Stimulated activated memory B cell treated with anti-CD40 and anti-IgM and Interleukin-4, amounts not matched to agents 10 μg/mL and 1 μg/mL and 100 μg/mL, for 72 hours (primary cell): ENCODE data around the gene ANGPTL7.

Experiments used
- ATAC-seq: fragments of 150-1000 bp; cut with Tn5 transposase; 2 replicates; pipeline ENCODE4 v1.10.0; 2021
- H3K27ac Mint-ChIP-seq: one replicate; pipeline ENCODE4 v1.8.0; 2022; ENCODE audit warnings: mild to moderate bottlenecking, mixed read lengths
- H3K27me3 Mint-ChIP-seq: one replicate; pipeline ENCODE4 v1.8.0; 2022; ENCODE audit warnings: mixed read lengths
- H3K36me3 Mint-ChIP-seq: one replicate; pipeline ENCODE4 v1.8.0; 2022; ENCODE audit warnings: mixed read lengths
- H3K4me1 Mint-ChIP-seq: one replicate; pipeline ENCODE4 v1.8.0; 2022; ENCODE audit warnings: mixed read lengths
- H3K4me3 Mint-ChIP-seq: one replicate; pipeline ENCODE4 v1.8.0; 2022; ENCODE audit warnings: mild to moderate bottlenecking, moderate library complexity, mixed read lengths
- H3K9me3 Mint-ChIP-seq: one replicate; pipeline ENCODE4 v1.8.0; 2022; ENCODE audit warnings: mixed read lengths

ANGPTL7 gene, protein sequence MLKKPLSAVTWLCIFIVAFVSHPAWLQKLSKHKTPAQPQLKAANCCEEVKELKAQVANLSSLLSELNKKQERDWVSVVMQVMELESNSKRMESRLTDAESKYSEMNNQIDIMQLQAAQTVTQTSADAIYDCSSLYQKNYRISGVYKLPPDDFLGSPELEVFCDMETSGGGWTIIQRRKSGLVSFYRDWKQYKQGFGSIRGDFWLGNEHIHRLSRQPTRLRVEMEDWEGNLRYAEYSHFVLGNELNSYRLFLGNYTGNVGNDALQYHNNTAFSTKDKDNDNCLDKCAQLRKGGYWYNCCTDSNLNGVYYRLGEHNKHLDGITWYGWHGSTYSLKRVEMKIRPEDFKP

GRCh38 chr1:11188858-11189451, at the start of gene ANGPTL7:
ANGPTL7 (plus strand) TSS chr1:11189355; CDS start chr1:11189580, 225 bp downstream.
- Mint-ChIP-seq H3K27me3 (no peaks in the 10 kb centered on the region), H3K4me1 (no peaks in the 10 kb centered on the region), H3K9me3 (no peaks in the 10 kb centered on the region), H3K36me3 (peaks cover 40% of the 10 kb centered on the region), H3K4me3 (no peak within 1 kb of the TSS), H3K27ac (no peak within 1 kb of the TSS)
- ATAC-seq, result no peak

DNA sequence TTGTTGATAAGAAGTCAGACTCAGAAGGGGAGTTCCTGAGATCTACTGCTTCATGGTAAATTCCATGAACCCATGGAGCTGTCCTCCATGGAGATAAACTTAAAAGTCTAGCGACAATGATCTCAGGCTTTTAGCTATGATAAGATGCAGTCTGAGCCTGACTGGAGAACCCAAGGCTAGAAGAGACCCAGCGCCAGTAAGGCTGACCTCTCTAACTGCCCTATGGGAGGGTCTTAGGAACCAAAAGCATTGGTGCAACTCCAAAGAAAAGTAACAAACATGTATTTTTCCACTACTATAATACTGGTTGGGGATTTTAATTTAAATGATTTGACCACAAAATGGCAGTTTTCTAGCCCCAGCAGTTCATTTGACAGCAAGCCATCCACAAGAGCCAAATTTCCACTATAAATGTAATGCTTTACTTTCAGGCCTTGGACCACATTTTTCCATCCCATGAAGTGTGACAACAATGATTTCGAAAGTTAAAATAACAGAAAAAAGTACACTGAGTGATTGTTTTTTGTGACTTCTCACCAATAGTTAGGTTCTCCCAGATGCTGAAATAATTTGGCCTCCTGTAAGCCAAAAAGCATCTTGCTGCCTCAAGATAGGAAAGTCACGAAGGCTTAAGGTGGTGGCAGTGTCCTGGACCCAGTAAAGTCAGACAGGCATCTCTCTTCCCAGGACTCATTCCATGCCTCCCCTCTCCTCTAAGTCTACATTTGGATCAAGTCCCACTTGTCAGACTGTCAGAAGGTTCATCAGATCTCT, 46.4 kb upstream of the ANGPTL7 start:
- no peak for ATAC-seq
- H3K27ac Mint-ChIP-seq, result no peak overlapping the region
- no peaks in the 10 kb centered on the region for H3K9me3 Mint-ChIP-seq
- no peak overlapping the region for H3K4me3 Mint-ChIP-seq
- no peaks in the 10 kb centered on the region for H3K4me1 Mint-ChIP-seq
- no peaks in the 10 kb centered on the region for H3K27me3 Mint-ChIP-seq
- peaks cover 54% of the 10 kb centered on the region for H3K36me3 Mint-ChIP-seq

GRCh38 chr1:11143401-11143800, 45.8 kb upstream of the ANGPTL7 start:
- Mint-ChIP-seq H3K36me3 (peaks cover 58% of the 10 kb centered on the region), H3K27ac (no peak overlapping the region), H3K9me3 (no peaks in the 10 kb centered on the region), H3K27me3 (no peaks in the 10 kb centered on the region), H3K4me1 (no peaks in the 10 kb centered on the region), H3K4me3 (no peak overlapping the region)
- ATAC-seq, result no peak

GRCh38 chr1:11143907-11144306, 45.2 kb upstream of the ANGPTL7 start:
- Mint-ChIP-seq H3K27me3 (no peaks in the 10 kb centered on the region), H3K36me3 (peaks cover 54% of the 10 kb centered on the region), H3K4me3 (no peak overlapping the region), H3K27ac (no peak overlapping the region), H3K9me3 (no peaks in the 10 kb centered on the region), H3K4me1 (no peaks in the 10 kb centered on the region)
- ATAC-seq, result no peak

DNA sequence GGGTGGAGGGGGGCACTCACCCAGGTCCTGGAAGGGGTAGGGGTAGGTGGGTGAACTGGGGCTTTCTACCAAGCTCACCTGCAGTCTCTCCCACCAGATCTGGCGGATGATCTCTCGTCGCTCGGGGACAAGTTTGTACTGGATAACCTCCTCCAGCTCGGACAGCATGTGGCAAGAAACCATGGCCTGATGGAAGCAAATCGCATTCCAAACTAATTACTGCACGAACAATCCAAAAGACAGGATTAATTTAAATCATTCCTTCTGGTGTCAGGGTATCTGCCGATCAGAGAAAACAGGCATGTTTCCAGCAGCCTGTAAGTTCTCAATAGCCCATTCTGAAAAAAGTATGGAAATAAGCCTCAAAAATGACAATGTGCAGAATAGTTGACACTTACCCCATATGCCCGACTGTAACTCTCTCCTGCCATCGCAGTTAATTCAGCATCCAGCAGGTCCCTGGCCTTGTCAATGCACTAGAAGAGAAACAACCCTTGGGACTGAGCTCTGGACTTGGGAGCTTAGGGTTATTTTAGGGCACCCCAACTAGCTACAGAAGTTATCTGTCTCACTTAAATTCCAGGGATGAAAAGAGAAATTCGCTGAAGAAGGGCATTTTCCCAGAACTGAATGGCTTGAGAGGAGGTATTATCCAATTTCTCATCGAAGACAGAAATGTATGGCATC, 44.4 kb upstream of the ANGPTL7 start:
- Mint-ChIP-seq H3K9me3 (no peaks in the 10 kb centered on the region), H3K27ac (no peak overlapping the region), H3K27me3 (no peaks in the 10 kb centered on the region), H3K36me3 (peaks cover 57% of the 10 kb centered on the region), H3K4me3 (no peak overlapping the region), H3K4me1 (no peaks in the 10 kb centered on the region)
- no peak for ATAC-seq

- Mint-ChIP-seq H3K9me3 (no peaks in the 10 kb centered on the region), H3K27ac (no peak overlapping the region), H3K4me3 (no peak overlapping the region), H3K4me1 (no peaks in the 10 kb centered on the region), H3K27me3 (no peaks in the 10 kb centered on the region), H3K36me3 (peaks cover 67% of the 10 kb centered on the region)
- no peak for ATAC-seq
These were observed 43.4 kb upstream of the ANGPTL7 start for GRCh38 chr1:11145741-11146140.

DNA sequence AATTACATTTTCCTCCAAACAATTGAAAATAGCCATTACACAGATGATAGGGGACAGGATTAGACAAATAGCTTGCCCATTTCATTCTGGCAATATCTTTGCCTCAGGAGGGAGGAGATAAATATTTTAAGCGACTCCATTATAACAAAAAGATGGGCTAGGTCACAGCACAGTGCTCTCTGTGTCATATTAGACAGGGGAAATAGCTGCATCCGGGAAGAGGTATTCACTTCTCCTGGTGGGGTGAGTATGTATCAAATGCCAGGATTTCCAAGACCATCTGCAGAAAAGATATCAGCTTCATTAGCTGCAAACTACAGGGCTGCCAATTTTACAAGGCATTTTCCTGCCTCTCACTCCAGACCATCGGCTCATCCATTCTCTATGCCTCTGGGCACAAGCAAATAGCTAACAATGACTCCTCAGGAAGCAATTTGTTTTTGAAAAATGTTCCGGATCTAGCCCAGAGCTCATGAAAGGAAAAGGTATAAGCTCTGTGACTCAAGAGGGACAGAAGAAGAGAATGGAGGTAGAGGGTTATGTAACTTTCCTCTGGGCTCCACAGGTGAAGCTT, 41.9 kb upstream of the ANGPTL7 start:
- Mint-ChIP-seq H3K4me1 (no peaks in the 10 kb centered on the region), H3K36me3 (peaks cover 78% of the 10 kb centered on the region), H3K27me3 (no peaks in the 10 kb centered on the region), H3K4me3 (no peak overlapping the region), H3K27ac (no peak overlapping the region), H3K9me3 (no peaks in the 10 kb centered on the region)
- ATAC-seq, result no peak

DNA sequence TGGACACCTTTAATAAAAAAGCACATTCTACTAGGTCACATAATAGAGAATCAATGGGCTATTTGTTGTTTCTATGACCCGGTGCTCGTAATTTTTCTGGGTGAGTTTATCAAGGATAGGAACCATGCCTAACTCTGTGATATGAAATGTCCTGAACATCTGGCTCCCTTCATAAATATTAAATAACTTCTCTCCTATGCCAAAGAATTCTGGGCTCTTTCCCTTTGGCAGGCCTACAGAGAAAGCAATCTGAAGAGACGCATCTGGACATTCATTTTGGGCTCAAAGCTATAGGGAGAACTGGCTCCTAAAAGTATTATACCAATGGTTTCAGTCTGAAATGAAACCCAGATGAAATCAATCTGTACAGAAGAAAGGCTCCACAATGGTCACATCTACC, 38.8 kb upstream of the ANGPTL7 start:
- H3K4me3 Mint-ChIP-seq, result no peak overlapping the region
- no peaks in the 10 kb centered on the region for H3K27me3 Mint-ChIP-seq

GRCh38 chr1:11151114-11151513, 38.0 kb upstream of the ANGPTL7 start:
- peaks cover under 1% of the 10 kb centered on the region for H3K4me1 Mint-ChIP-seq
- H3K4me3 Mint-ChIP-seq, result no peak overlapping the region
- no peaks in the 10 kb centered on the region for H3K9me3 Mint-ChIP-seq
- H3K36me3 Mint-ChIP-seq, result peaks cover 71% of the 10 kb centered on the region
- H3K27me3 Mint-ChIP-seq, result no peaks in the 10 kb centered on the region
- no peak for ATAC-seq
- H3K27ac Mint-ChIP-seq, result no peak overlapping the region

More for the DNA sequence above, 38.8 kb upstream of the ANGPTL7 start:
- peaks cover 68% of the 10 kb centered on the region for H3K36me3 Mint-ChIP-seq
- ATAC-seq, result no peak
- no peaks in the 10 kb centered on the region for H3K9me3 Mint-ChIP-seq
- no peaks in the 10 kb centered on the region for H3K4me1 Mint-ChIP-seq
- H3K27ac Mint-ChIP-seq, result no peak overlapping the region

DNA sequence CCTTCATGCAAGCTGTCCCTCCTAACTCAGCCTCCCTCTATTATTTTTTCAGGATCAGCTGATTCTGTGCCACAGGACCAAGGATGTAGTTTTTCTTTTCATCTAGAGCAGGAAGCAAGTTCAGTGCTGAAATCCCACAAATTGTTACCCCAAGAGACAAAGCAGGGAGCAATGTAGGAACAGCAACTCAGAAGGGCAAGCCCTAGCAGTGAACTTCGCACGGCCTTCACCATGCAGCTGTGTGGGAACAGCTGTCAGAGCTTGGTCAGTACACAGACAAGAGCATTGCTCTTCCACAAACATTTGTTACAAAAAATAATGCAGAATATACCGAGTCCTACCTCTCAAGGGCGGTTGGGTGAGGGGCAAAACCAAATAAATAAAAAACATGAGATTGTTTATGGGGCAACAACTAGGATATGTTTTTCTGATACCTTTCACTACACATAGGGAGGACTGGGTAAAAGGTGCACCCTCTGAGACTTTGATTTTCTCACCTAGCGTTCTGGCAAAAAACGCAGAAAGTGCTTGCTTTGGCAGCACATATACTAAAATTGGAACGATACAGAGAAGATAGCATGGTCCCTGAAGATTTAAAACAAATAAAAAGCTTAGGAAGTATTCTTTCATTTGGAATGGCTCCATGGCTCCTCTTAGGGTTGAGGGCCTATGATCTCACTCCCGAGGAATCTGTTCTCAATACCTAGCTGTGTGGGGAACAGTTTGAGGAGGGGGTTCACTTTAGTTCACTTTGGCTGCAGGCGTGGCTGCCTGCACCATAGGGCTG, 37.1 kb upstream of the ANGPTL7 start:
- no peaks in the 10 kb centered on the region for H3K9me3 Mint-ChIP-seq
- peaks cover 71% of the 10 kb centered on the region for H3K36me3 Mint-ChIP-seq
- H3K27ac Mint-ChIP-seq, result no peak overlapping the region
- H3K4me1 Mint-ChIP-seq, result peaks cover 9% of the 10 kb centered on the region
- no peak for ATAC-seq
- H3K27me3 Mint-ChIP-seq, result no peaks in the 10 kb centered on the region
- no peak overlapping the region for H3K4me3 Mint-ChIP-seq

DNA sequence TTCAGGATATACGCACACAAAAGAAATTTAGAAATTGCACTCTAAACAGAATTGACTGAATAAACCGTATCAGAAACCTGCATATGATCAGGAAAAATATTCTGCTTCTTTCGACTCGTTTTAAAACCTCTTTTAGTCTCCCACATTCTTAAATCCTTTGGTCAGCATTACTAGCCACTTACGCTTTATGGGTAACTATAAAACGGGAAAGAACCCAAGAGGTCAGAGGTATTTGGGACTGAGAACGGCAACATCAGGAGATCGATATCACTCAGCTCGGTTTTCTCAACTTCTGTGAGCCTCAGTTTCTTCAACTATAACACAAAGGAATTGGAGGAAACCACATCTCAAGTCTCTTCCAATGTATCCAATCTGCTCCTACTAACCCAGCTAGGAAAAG, 36.4 kb upstream of the ANGPTL7 start:
- Mint-ChIP-seq H3K27me3 (no peaks in the 10 kb centered on the region), H3K36me3 (peaks cover 69% of the 10 kb centered on the region), H3K27ac (no peak overlapping the region), H3K4me3 (no peak overlapping the region), H3K9me3 (no peaks in the 10 kb centered on the region), H3K4me1 (peaks cover 17% of the 10 kb centered on the region)
- ATAC-seq, result no peak

GRCh38 chr1:11153184-11153583, 36.0 kb upstream of the ANGPTL7 start:
- no peaks in the 10 kb centered on the region for H3K9me3 Mint-ChIP-seq
- no peak overlapping the region for H3K4me3 Mint-ChIP-seq
- H3K27ac Mint-ChIP-seq, result no peak overlapping the region
- peaks cover 21% of the 10 kb centered on the region for H3K4me1 Mint-ChIP-seq
- H3K27me3 Mint-ChIP-seq, result no peaks in the 10 kb centered on the region
- peaks cover 65% of the 10 kb centered on the region for H3K36me3 Mint-ChIP-seq
- ATAC-seq, result no peak

- no peaks in the 10 kb centered on the region for H3K27me3 Mint-ChIP-seq
- H3K4me3 Mint-ChIP-seq, result no peak overlapping the region
- no peaks in the 10 kb centered on the region for H3K9me3 Mint-ChIP-seq
- peak overlapping the region; percentile 69 for H3K27ac Mint-ChIP-seq
- H3K36me3 Mint-ChIP-seq, result peaks cover 61% of the 10 kb centered on the region
- H3K4me1 Mint-ChIP-seq, result peaks cover 28% of the 10 kb centered on the region
- ATAC-seq, result no peak
These were observed 32.7 kb upstream of the ANGPTL7 start for GRCh38 chr1:11156441-11156840.

GRCh38 chr1:11156963-11157362, 32.2 kb upstream of the ANGPTL7 start:
- Mint-ChIP-seq H3K27me3 (no peaks in the 10 kb centered on the region), H3K4me1 (peaks cover 28% of the 10 kb centered on the region), H3K4me3 (no peak overlapping the region), H3K9me3 (no peaks in the 10 kb centered on the region), H3K27ac (peak overlapping the region; percentile 69), H3K36me3 (peaks cover 63% of the 10 kb centered on the region)
- ATAC-seq, result no peak
